ENCODE results near the gene HK2.

DNA sequence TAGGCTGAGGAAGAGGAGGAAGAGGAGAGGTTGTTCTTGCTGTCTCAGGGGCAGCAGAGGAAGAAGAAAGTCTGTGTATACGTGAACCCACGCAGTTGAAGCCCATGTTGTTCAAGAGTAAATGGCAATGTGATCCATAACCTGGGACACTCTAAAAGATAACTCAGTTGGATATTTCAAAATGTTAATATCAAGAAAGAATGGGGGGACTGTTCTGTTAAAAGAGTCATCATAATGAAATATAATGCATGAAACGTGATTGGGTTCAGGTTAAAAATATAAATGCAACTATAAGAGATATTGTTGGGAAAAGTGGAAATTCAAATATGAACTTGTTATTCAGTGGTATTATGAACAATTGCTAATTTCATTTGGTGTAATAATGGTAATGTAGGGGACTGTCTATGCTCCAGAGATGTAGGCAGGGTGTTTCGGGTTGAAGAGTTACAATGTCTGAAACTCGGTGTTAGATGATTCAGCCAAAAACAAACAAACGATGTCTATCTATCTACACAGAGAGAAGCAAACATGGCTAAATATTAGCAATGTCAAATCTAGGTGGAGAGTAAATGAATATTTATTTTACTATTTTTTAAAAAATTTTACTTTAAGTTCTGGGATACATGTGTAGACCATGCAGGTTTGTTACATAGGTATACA lies 103.4 kb downstream of the HK2 start:
- TF ChIP-seq, protein P1, sequence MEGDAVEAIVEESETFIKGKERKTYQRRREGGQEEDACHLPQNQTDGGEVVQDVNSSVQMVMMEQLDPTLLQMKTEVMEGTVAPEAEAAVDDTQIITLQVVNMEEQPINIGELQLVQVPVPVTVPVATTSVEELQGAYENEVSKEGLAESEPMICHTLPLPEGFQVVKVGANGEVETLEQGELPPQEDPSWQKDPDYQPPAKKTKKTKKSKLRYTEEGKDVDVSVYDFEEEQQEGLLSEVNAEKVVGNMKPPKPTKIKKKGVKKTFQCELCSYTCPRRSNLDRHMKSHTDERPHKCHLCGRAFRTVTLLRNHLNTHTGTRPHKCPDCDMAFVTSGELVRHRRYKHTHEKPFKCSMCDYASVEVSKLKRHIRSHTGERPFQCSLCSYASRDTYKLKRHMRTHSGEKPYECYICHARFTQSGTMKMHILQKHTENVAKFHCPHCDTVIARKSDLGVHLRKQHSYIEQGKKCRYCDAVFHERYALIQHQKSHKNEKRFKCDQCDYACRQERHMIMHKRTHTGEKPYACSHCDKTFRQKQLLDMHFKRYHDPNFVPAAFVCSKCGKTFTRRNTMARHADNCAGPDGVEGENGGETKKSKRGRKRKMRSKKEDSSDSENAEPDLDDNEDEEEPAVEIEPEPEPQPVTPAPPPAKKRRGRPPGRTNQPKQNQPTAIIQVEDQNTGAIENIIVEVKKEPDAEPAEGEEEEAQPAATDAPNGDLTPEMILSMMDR (IDR thresholded peaks at IDR 0.05; ENCODE audit: extremely low read depth in 1 of 2, insufficient read depth in 1 of 2, low read depth in 1 of 2, low read length in 2 of 2): no peak
- TF ChIP-seq POLR2A (IDR thresholded peaks at IDR 0.05; ENCODE audit: low read depth, low read length) (no peak), POLR2AphosphoS5 (IDR thresholded peaks at IDR 0.05; ENCODE audit: insufficient read depth, low read depth, low read length) (no peak), EZH2 (IDR thresholded peaks at IDR 0.05; ENCODE audit: borderline replicate concordance, low read depth, low read length, severe bottlenecking) (no peak), JUN (IDR thresholded peaks at IDR 0.05; ENCODE audit: borderline replicate concordance, insufficient read depth, insufficient read length, low read depth) (no peak)
- TF ChIP-seq, protein P2, sequence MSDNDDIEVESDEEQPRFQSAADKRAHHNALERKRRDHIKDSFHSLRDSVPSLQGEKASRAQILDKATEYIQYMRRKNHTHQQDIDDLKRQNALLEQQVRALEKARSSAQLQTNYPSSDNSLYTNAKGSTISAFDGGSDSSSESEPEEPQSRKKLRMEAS (IDR thresholded peaks at IDR 0.05; ENCODE audit: insufficient read depth, insufficient read length): no peak
